ENCODE measurements around the gene ZNF442.
A peak's percentile ranks its signal among the peaks of the same experiment; 100 is the strongest.
"Not testable (repeated sequence)": the region's sequence is repeated elsewhere in the genome, so short reads cannot be mapped to it uniquely, and the experiment has no call there.

Gene ZNF442

DNA sequence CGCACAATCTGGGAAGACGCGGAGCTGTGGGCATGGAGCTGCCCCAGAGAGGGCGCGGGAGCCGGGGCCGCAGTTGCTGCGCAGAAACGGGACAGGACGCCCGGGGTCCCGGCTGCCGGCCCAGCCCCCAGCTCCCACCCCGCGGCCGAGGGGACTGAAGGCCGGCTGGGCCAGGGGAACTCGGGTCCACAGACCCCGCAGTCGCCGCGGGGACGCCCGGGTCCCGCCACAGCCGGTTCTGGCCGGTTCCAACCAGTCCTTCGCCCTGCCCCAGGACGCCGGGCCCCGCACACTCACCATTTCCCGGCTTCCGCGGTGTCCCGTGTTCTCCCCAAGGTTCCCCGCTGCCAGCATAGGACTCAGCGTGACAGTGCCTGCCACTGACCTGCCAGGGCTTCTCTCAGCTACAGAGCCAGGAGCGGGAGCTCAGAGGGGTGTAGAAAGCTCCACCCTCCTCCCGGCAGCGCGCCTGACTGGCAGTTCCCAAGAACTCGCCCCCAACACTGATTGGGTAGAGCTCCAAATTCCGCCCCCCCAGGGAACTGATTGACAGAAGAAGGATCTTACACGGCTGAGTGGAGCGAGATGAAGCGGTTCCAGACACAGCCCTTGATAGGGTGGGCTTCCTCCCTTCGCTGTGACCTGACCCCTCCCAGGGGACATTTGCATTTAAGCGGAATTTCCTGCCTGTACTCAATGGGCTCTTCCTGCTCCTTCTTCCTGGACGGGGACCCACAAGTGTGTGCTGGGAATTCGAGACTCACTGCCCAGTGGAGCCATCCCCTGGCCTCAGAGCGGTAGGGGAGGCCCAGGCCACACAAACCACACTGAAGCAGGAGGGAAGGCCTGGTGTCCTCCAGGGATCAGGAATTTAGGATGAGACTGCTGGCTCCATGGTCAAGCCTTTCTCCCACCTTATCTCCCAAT lies at the start of gene ZNF442:
TSS of gene ZNF442 (minus strand) at position 448 of the 927 bp plus-strand sequence. CDS start 2,052 bp downstream, outside the sequence.
- DNase-seq, result peak; percentile 64 to 95

- DNase-seq, result no peak
Observed at GRCh38 chr19:12411893-12412292, 46.4 kb upstream of the ZNF442 start.

DNA sequence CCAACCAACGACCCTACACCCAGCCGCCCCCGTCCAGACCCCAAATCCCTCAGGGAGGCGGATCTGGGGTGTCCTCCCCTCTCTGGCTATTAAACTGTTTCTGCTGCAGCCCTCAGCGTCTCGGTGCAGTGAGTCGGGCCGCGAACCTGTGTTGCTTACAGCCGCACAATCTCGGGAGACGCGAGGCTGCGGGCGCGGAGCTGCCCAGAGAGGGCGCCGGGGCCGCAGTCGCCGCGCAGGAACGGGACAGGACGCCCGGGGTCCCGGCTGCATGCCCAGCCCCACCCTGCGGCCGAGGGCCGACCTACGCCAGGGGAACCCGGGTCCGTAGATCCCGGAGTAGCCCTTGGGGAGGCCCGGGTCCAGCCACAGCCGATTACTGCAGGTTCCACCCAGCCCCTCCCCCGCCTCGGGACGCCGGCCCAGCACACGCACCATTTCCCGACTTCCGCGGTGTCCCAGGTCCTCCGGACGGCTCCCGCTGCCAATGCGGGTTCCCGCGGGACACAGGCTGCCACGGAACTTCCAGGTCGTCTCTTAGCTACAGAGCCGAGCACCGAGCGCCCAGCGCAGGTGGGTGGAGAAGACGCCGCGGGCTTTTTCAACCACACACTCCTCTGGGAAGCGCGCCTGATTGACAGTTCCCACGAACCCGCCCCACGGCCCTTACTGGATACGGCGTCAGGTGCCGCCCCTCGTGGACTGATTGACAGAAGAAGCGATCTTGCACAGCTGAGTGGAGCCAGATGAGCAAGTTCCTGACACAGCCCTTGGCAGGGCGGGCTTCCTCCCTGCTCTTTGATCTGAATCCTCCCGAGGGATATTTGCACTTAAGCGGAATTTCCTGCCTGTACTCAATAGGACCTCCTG lies 35.4 kb upstream of the ZNF442 start, which contains the start of gene ZNF799:
TSS of gene ZNF799 (minus strand) at position 639 of the 870 bp plus-strand sequence. CDS start at position 438, 201 bp downstream.
- DNase-seq, result peak; percentile 89 to 93

- not testable (repeated sequence) for DNase-seq
Observed at GRCh38 chr19:12399901-12400632, 34.6 kb upstream of the ZNF442 start.

GRCh38 chr19:12391148-12391547 lies 25.7 kb upstream of the ZNF442 start:
- DNase-seq, result not testable (repeated sequence)

DNA sequence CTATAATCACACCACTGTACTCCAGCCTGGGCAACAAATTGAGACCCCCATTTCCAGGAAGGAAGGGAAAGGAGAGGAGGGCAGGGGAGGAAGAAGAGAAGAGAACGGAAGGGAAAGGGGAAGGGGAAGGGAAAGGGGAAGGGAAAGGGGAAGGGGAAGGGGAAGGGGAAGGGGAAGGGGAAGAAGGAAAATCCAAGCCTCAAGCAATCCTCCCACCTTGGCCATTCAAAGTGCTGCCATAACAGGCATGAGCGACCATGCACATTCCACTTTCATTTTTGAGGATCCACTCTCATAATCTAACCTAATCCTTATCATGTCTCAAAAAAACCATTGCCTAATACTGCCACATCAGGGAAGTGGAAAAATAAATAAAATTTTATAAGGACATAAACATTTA lies 20.9 kb upstream of the ZNF442 start:
- not testable (repeated sequence) for DNase-seq

- DNase-seq, result no peak
Observed at GRCh38 chr19:12380444-12380737, 14.9 kb upstream of the ZNF442 start.

DNA sequence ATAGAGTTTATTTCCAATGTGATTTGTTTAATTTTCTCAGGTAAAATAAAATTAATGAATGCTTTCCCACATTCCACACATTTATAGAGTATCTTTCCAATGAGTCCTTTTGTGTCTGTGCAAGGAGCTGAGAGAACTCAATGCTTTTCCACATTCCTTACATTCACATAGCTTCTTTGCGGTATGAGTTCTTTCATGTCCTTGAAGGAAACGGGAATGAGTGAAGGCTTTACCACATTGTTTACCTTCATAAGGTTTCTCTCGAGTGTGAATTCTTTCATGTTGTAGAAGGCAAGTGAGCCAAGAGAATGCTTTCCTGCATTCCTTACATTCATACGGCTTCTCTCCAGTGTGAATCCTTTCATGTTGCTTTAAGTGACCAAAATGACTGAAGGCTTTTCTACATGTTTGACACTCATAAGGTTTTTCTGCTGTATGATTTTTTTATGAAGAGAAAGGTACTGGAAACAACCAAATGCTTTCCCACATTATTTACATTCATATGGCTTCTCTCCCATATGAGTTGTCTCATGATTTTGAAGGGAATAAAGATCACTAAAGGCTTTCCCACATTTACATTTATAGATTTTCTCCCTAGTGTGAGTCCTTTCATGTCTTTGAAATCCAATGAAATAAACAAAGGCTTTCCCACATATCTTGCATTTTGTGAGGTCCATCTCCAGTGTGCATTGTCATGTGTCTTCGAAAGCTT lies 14.4 kb upstream of the ZNF442 start:
- DNase-seq, result no peak

- DNase-seq, result no peak
Observed at GRCh38 chr19:12374026-12374425, 8.5 kb upstream of the ZNF442 start.

- DNase-seq, result peak in 1 of 2 donors; percentile 38
Observed at GRCh38 chr19:12364391-12365235, 870 bp downstream of the ZNF442 start.

GRCh38 chr19:12362236-12362635 lies 3.2 kb downstream of the ZNF442 start:
- DNase-seq, result not testable (repeated sequence)

- no peak for DNase-seq
Observed at GRCh38 chr19:12353375-12353774, 12.1 kb downstream of the ZNF442 start.

- no peak for DNase-seq
Observed at GRCh38 chr19:12350890-12351197, 14.6 kb downstream of the ZNF442 start.

DNA sequence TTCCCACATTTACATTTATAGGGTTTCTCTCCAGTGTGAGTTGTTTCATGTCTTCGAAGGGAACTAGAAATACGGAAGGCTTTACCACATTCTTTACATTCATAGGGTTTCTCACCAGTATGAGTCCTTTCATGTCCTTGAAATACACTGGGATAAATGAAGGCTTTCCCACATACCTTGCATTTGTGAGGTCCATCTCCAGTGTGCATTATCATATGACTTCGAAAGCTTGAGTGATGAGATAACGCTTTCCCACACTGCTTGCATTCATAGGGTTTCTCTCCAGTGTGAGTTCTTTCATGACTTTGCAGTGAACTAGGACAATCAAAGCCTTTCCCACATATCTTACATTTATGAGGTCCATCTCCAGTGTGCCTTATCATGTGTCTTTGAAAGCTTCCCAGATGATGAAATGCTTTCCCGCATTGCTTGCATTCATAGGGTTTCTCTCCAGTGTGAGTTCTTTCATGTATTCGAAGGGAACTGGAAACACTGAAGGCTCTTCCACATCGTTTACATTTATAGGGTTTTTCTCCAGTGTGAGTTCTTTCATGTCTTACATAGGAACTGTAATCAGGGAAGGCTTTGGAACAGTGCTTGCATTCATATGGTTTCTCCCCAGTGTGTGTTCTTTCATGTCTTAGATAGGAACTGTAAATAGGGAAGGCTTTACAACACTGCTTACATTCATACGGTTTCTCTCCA lies 15.1 kb downstream of the ZNF442 start:
- DNase-seq, result no peak

- no peak for DNase-seq
Observed at GRCh38 chr19:12346896-12347295, 18.6 kb downstream of the ZNF442 start.

- no peak for DNase-seq
Observed at GRCh38 chr19:12345197-12345596, 20.3 kb downstream of the ZNF442 start.

DNA sequence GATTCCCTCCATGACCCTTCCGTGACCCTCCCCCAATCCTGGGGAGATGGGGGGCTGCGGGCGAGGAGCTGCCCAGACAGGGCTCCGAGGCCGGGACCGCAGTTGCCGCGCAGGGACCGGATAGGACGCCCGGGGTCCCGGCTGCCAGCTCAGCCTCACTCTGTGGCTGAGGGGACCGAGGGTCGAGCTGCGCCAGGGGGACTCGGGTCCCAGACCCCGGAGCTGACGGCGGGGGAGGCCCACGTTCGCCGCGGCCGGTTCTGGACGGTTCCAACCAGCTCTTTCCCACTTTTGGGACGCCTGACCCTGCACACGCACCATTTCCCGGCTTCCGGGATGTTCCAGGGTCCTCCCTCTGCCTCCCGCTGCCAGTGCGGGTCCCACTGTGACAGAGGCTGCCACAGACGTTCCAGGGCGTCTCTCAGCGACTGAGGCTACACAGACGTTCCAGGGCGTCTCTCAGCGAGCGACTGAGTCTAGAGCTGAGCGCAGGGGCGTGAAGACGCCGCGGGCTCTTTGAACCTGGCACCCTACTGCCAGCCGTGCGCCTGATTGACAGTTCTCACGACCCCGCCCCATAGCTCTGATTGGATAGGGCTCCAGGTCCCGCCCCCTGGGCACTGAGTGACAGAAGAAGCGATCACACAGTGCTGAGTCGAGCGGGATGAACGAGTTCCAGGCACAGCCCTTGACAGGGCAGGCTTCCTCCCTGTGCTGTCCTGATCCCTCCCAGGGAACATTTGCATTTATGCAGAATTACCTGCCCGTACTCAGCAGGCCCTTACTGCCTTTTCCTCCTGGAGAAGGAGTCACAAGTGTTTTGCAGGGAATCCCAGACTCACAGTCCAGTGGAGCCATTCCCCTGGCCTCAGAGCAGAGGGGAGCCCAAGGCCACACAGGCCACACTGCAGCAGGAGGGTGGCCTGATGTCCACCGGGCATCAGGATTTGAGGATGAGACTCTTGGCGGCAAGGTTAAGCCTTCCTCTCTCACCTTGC lies 32.0 kb downstream of the ZNF442 start, which contains the start of gene ZNF563:
TSS of gene ZNF563 (minus strand) at position 472 of the 998 bp plus-strand sequence. CDS start at position 321, 151 bp downstream.
- peak; percentile 83 to 94 for DNase-seq

DNA sequence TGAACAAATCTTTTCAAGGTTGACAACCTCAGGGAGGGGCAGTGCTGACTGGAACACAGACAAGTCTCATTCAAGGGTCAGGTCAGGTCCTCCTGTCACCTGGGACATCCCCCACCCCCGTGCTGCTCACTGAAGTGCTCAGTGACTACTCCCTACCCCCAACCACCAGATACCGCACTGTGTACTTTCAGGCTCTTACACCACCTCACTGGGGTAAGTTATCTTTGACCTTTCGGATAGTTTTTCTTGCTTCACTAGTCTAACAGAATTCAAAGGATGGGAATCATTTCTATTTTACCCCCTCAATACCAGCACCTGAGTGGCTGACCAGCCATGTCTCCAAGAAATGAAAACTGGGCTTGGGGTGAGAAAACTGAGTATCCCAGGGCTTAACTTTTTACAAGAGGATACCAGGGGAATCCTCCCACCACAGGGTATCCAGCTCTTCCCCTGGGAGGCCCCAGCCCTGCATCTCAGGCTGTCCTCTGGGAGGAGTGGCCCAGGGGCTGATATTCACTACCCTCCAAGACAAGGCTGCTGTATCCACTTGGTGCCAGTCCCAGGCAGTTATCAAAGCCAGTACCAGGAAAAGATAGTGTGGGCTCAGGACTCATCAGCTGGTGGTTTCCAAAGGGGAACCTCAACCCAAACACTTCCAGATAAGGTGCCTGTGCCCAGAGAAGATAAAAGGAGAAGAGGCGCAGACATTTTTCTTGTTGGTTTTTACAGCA lies 34.1 kb downstream of the ZNF442 start:
- DNase-seq, result no peak

DNA sequence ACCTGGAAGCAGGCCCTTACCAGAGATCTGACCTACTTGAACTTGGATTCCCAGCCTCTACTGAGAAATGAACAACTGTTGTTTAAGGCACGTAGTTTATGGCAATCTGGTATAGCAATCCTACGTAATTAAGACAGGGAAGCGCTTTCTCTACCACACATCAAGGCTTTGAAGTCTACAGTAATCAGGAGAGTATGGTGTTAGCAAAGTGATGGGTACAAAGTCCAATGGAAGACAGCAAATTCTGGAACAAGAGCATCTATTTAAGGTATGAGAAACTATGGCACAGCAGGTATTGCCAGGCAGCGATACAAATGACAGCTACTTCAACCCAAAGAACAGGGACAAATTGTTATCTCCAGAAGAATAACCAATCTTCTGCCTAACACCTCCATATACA lies 35.1 kb downstream of the ZNF442 start:
- no peak for DNase-seq
